GM12878 (cell line): Measurements from ENCODE around the gene TUT4. TPM values are rescaled to one million over a fixed set of nuclear protein-coding genes. Genes with fewer than 3 reads are reported as not detected.

Source experiments
- ATAC-seq: fragments of 200-7000 bp; cut with Tn5 transposase; 3 replicates; pipeline ENCODE4 v1.9.1; 2020; ENCODE audit warnings: mild to moderate bottlenecking, moderate library complexity
- BruUV-seq: library from RNA; stranded (reverse); fragments of 400-500 nt; replicated peaks from 2 replicates; lab custom pipeline; 2021; lab: Mats Ljungman, UMichigan
- CTCF ChIA-PET: fragments of 300-600 bp; sonication (Branson Sonifier 250); formaldehyde crosslinking; extraction: SDS; loops from one replicate; lab custom pipeline; 2021; ENCODE audit warnings: inconsistent platforms; lab: Yijun Ruan, JAX
- POLR2A ChIA-PET: fragments of 350-600 bp; formaldehyde crosslinking; extraction: SDS; loops from one replicate; lab custom pipeline; 2021; ENCODE audit warnings: inconsistent platforms; lab: Charles Lee
- RAD21 ChIA-PET: fragments of 300-600 bp; sonication (Branson Sonifier 250); formaldehyde crosslinking; loops from one replicate; lab custom pipeline; 2023; ENCODE audit warnings: antibody characterized with exemption; ENCODE audit not compliant: unreplicated experiment; lab: Charles Lee
- SMC1A ChIA-PET: fragments of 300-600 bp; sonication (Branson Sonifier 250); formaldehyde crosslinking; loops from one replicate; lab custom pipeline; 2023; ENCODE audit not compliant: unreplicated experiment, uncharacterized antibody; lab: Charles Lee
- DNase-seq: peaks from one replicate; pipeline ENCODE4 v3.0.0-alpha.2; 2011; ENCODE audit warnings: low read depth, low spot score
- FAIRE-seq: peaks from 3 replicates; lab custom pipeline; 2011; peaks lifted over from hg19 to GRCh38; lab: Jason Lieb, UNC
- H2AFZ ChIP-seq: 2 replicates; pipeline ENCODE4 v1.6.0; 2011; ENCODE audit warnings: low read depth, low read length, control low read depth; ENCODE audit not compliant: control insufficient read depth
- H3K27ac ChIP-seq: 2 replicates; pipeline ENCODE4 v1.5.1; 2011; ENCODE audit warnings: control low read depth; ENCODE audit not compliant: control insufficient read depth, insufficient read depth
- H3K27me3 ChIP-seq, 2 experiments: replicated peaks in 1 of 2; 2 replicates each; pipeline versions ENCODE4 v1.6.0 to v1.6.1; 2011; ENCODE audit warnings: low read length in 1 of 2; ENCODE audit not compliant: control insufficient read depth in 2 of 2, insufficient read depth in 2 of 2
- H3K36me3 ChIP-seq, 2 experiments: 2 replicates each; pipeline ENCODE4 v1.5.1; 2011; ENCODE audit warnings: low read length in 1 of 2; ENCODE audit not compliant: control insufficient read depth in 2 of 2, insufficient read depth in 2 of 2
- H3K4me1 ChIP-seq: 2 replicates; pipeline ENCODE4 v1.6.1; 2011; ENCODE audit warnings: mild to moderate bottlenecking, low read length, moderate library complexity, mixed read lengths; ENCODE audit not compliant: control insufficient read depth, insufficient read depth
- H3K4me2 ChIP-seq: 2 replicates; pipeline ENCODE4 v1.6.0; 2011; ENCODE audit warnings: control low read depth; ENCODE audit not compliant: control insufficient read depth, insufficient read depth
- H3K4me3 ChIP-seq: fragments of 200-600 bp; sonication (generic); 2 replicates; pipeline ENCODE4 v1.5.1; 2016
- H3K79me2 ChIP-seq: 2 replicates; pipeline ENCODE4 v1.6.0; 2011; ENCODE audit warnings: low read length; ENCODE audit not compliant: control insufficient read depth, insufficient read depth
- H3K9ac ChIP-seq: 2 replicates; pipeline ENCODE4 v1.8.0; 2011; ENCODE audit warnings: low read length, control low read depth, mixed read lengths; ENCODE audit not compliant: control insufficient read depth, insufficient read depth
- H3K9me3 ChIP-seq: replicated peaks from 3 replicates; pipeline ENCODE4 v1.5.1; 2011; ENCODE audit warnings: mild to moderate bottlenecking, low read length; ENCODE audit not compliant: control insufficient read depth, insufficient read depth
- H4K20me1 ChIP-seq: 2 replicates; pipeline ENCODE4 v1.6.0; 2011; ENCODE audit not compliant: control insufficient read depth, insufficient read depth
- BACH1 ChIP-seq: fragments of 450-650 bp; IDR thresholded peaks from 2 replicates; pipeline ENCODE4 v1.6.1; 2017; ENCODE audit warnings: mild to moderate bottlenecking, borderline replicate concordance
- CHD1 ChIP-seq: IDR thresholded peaks from 2 replicates; pipeline ENCODE4 v1.6.1; 2012; ENCODE audit warnings: low read depth, low read length, improper control_type of control experiment
- FOXK2 ChIP-seq: fragments of 450-650 bp; IDR thresholded peaks from 2 replicates; pipeline ENCODE4 v1.6.1; 2017; ENCODE audit warnings: mild to moderate bottlenecking, moderate library complexity
- MEF2A ChIP-seq: IDR thresholded peaks from 2 replicates; pipeline ENCODE4 v1.6.1; 2011; ENCODE audit warnings: low read depth, mild to moderate bottlenecking, low read length, moderate library complexity; ENCODE audit not compliant: insufficient read depth
- MTA3 ChIP-seq: IDR thresholded peaks from 2 replicates; pipeline ENCODE4 v1.6.1; 2012; ENCODE audit warnings: low read length, inconsistent platforms, borderline replicate concordance
- NR2F1 ChIP-seq: fragments of 450-650 bp; conservative IDR thresholded peaks from 2 replicates; pipeline ENCODE4 v1.6.1; 2017; ENCODE audit warnings: mild to moderate bottlenecking
- RUNX3 ChIP-seq: IDR thresholded peaks from 2 replicates; pipeline ENCODE4 v1.6.1; 2012; ENCODE audit warnings: low read length, inconsistent platforms
- ZBED1 ChIP-seq: IDR thresholded peaks from 2 replicates; pipeline ENCODE4 v1.6.1; 2016; ENCODE audit warnings: borderline replicate concordance
- WGBS: methylation state at CpG from one replicate; pipeline ENCODE4 v1.1.6; 2016; ENCODE audit warnings: low lambda C conversion rate; ENCODE audit not compliant: insufficient replicate concordance, insufficient coverage; ENCODE audit errors: missing lambda C conversion rate; 5-methylcytosine and 5-hydroxymethylcytosine counted together
- in situ Hi-C: fragments of 300-500 bp; cut with MboI; formaldehyde crosslinking; loops from 9 replicates; pipeline ENCODE4 v1.14.3; 2018; ENCODE audit warnings: mixed read lengths
- intact Hi-C: fragments of 100-400 bp; cut with micrococcal nuclease; formaldehyde crosslinking; loops from one replicate; pipeline ENCODE4 v1.14.2; 2022; ENCODE audit not compliant: unreplicated experiment
- polyA plus RNA-seq, 11 experiments: library from polyadenylated mRNA; depleted of rRNA in 4 of 11; unstranded in 6 of 11; stranded (reverse) in 5 of 11; fragments of >200 nt; fragmentation: Nextera tagmentation in 4 of 11; fragmentation: Illumina TruSeq in 1 of 11; extraction: Ambion mirVana in 4 of 11; extraction: Trizol in 1 of 11; gene quantifications; 1 replicate in 1 of 11; 2 replicates in 10 of 11; pipeline versions ENCODE4 v1.2.1 to v1.2.3, GENCODE V29; 2011 to 2016; ENCODE audit warnings: inconsistent platforms in 2 of 11, missing spikeins in 2 of 11, low read depth in 1 of 11
- total RNA-seq, 4 experiments: library from RNA; depleted of rRNA in 3 of 4; stranded (reverse); fragments of >200 nt in 3 of 4; fragmentation: Illumina TruSeq in 1 of 4; extraction: Trizol in 1 of 4; gene quantifications; 2 replicates each; pipeline versions ENCODE4 v1.2.1 to v1.2.3, GENCODE V29; 2013 to 2021

The TUT4 gene
- total and polyA plus RNA-seq, 10 of the 15 experiments (the other 5 are each of a cell fraction or from before 2014, with no cell fraction given): 9.4 to 40.7 (median 27.6) TPM

GRCh38 chr1:52530563-52531144 is 22.2 kb downstream of the TUT4 start (continued):
- no peak for TF ChIP-seq CHD1
- no peak for TF ChIP-seq BACH1
- no peak for TF ChIP-seq ZBED1
- TF ChIP-seq MTA3: no peak
- no peak for TF ChIP-seq FOXK2

- RAD21 ChIA-PET: no interaction called here
- Histone ChIP-seq H3K4me1 (peaks cover 6% of the 10 kb centered on the region), H4K20me1 (no peaks in the 10 kb centered on the region), H3K4me2 (no peak overlapping the region), H3K79me2 (no peaks in the 10 kb centered on the region), H3K36me3 (peaks cover 0 to 8% of the 10 kb centered on the region in 2 experiments; a peak in 3 of 4 replicates), H3K9ac (no peak overlapping the region), H3K9me3 (no peaks in the 10 kb centered on the region), H3K4me3 (no peak overlapping the region), H3K27me3 (no peaks in the 10 kb centered on the region), H3K27ac (no peak overlapping the region), H2AFZ (no peak overlapping the region)
- in situ Hi-C loops (no loop called here), intact Hi-C loops (no loop called here)
- DNase-seq (no peak), FAIRE-seq (peak; percentile 69), ATAC-seq (no peak; the same call in 2 of the 3 replicates)
- TF ChIP-seq MEF2A: no peak
- 0 out of 2 replicates have a peak, but pooled peaks have one; percentile 14 for TF ChIP-seq NR2F1
- TF ChIP-seq RUNX3: peak; percentile 52
- POLR2A ChIA-PET: no interaction called here
- SMC1A ChIA-PET: interaction anchor here (0.8 to 1.9 kb wide), 3 partner anchors 8 to 65 kb away, joined by 3 to 5 read pairs (median 3); no protein-coding TSS in a partner anchor
- no TSS peak for BruUV-seq
- CTCF ChIA-PET: no interaction called here
- 7% methylated on average over 3 of the region's 3 CpGs for WGBS
Measured at GRCh38 chr1:52523376-52523775, 29.5 kb downstream of the TUT4 start.
